HepG2 (cell line): ENCODE measurements around the gene VSTM4. TPM values are rescaled to one million over a fixed set of nuclear protein-coding genes. Genes with fewer than 3 reads are reported as not detected.

Experiments
- ATAC-seq: fragments of 200-7000 bp; cut with Tn5 transposase; 3 replicates; pipeline ENCODE4 v1.9.1; 2020; ENCODE audit warnings: mild to moderate bottlenecking, moderate library complexity
- BruUV-seq: library from RNA; stranded (reverse); fragments of 400-500 nt; replicated peaks from 2 replicates; lab custom pipeline; 2021; lab: Mats Ljungman, UMichigan
- CTCF ChIA-PET: fragments of 300-600 bp; formaldehyde crosslinking; extraction: SDS; loops from one replicate; lab custom pipeline; 2021; ENCODE audit warnings: low total read pairs, inconsistent platforms, low intra/inter-chr PET ratio; lab: Yijun Ruan, JAX
- POLR2A ChIA-PET: fragments of 350-600 bp; sonication (Branson Sonifier 250); formaldehyde crosslinking; loops from one replicate; lab custom pipeline; 2020; ENCODE audit warnings: antibody characterized with exemption, inconsistent platforms; lab: Yijun Ruan, JAX
- DNase-seq: peaks from one replicate; pipeline ENCODE4 v3.0.0-alpha.2; 2015; ENCODE audit warnings: low spot score
- FAIRE-seq: peaks from 3 replicates; lab custom pipeline; 2011; peaks lifted over from hg19 to GRCh38; lab: Jason Lieb, UNC
- H2AFZ ChIP-seq: one replicate; pipeline ENCODE4 v1.6.1; 2011; ENCODE audit warnings: low read length, inconsistent platforms
- H3K27ac ChIP-seq: fragments of 300-600 bp; 3 replicates; pipeline ENCODE4 v1.8.0; 2011; ENCODE audit warnings: mixed run types, mild to moderate bottlenecking, mixed read lengths, low read length, inconsistent platforms; ENCODE audit not compliant: insufficient read depth; ENCODE audit errors: extremely low read length
- H3K27me3 ChIP-seq, 2 experiments: fragments of 200-600 bp in 1 of 2; 2 replicates in 1 of 2; 3 replicates in 1 of 2; pipeline versions ENCODE4 v1.6.0 to v1.8.0; 2011; ENCODE audit warnings: low read length in 2 of 2, mild to moderate bottlenecking in 2 of 2, moderate library complexity in 2 of 2, inconsistent platforms in 1 of 2; ENCODE audit not compliant: insufficient read depth in 2 of 2, control insufficient read depth in 1 of 2
- H3K36me3 ChIP-seq, 2 experiments: fragments of 200-600 bp in 1 of 2; replicated peaks in 1 of 2; 2 replicates in 1 of 2; 3 replicates in 1 of 2; pipeline versions ENCODE4 v1.5.1 to v1.8.0; 2011; ENCODE audit warnings: low read length in 2 of 2, inconsistent platforms in 1 of 2; ENCODE audit not compliant: insufficient read depth in 2 of 2, control insufficient read depth in 1 of 2
- H3K4me1 ChIP-seq: 2 replicates; pipeline ENCODE4 v1.5.1; 2012; ENCODE audit warnings: low read length, inconsistent platforms; ENCODE audit not compliant: insufficient read depth
- H3K4me2 ChIP-seq: 2 replicates; pipeline ENCODE4 v1.6.0; 2011; ENCODE audit warnings: low read depth, low read length, inconsistent platforms
- H3K4me3 ChIP-seq, 3 experiments: fragments of 200-600 bp in 1 of 3; sonication (generic), shearing (Covaris generic) in 1 of 3; replicated peaks in 1 of 3; 2 replicates each; pipeline ENCODE4 v1.5.1; 2011 to 2016; ENCODE audit warnings: low read length in 3 of 3, inconsistent platforms in 2 of 3, low read depth in 2 of 3, mild to moderate bottlenecking in 2 of 3, control low read depth in 1 of 3, mixed read lengths in 1 of 3; ENCODE audit not compliant: insufficient read depth in 1 of 3
- H3K79me2 ChIP-seq: one replicate; pipeline ENCODE4 v1.6.1; 2011; ENCODE audit warnings: low read length, inconsistent platforms; ENCODE audit not compliant: insufficient read depth
- H3K9ac ChIP-seq: 2 replicates; pipeline ENCODE4 v1.6.0; 2011; ENCODE audit warnings: mild to moderate bottlenecking, low read depth, low read length, inconsistent platforms; ENCODE audit not compliant: insufficient read depth
- H3K9me3 ChIP-seq: 2 replicates; pipeline ENCODE4 v1.5.1; 2012; ENCODE audit warnings: mild to moderate bottlenecking, low read length
- H4K20me1 ChIP-seq: 2 replicates; pipeline ENCODE4 v1.6.0; 2011; ENCODE audit warnings: inconsistent platforms, mild to moderate bottlenecking, low read length, moderate library complexity; ENCODE audit not compliant: insufficient read depth
- MAFK ChIP-seq, 2 experiments: IDR thresholded peaks in 1 of 2; conservative IDR thresholded peaks in 1 of 2; 2 replicates each; pipeline ENCODE4 v1.6.1; 2011; ENCODE audit warnings: improper control_type of control experiment in 2 of 2, low read length in 2 of 2
- MTF1 ChIP-seq: sonication (generic); formaldehyde crosslinking; IDR thresholded peaks from 2 replicates; pipeline ENCODE4 v1.5.0; 2020; ENCODE audit warnings: missing genetic modification reagents
- NR0B2 ChIP-seq: sonication (generic); formaldehyde crosslinking; IDR thresholded peaks from 2 replicates; pipeline ENCODE4 v1.4.0; 2020; ENCODE audit warnings: mild to moderate bottlenecking, missing genetic modification reagents
- ZBTB7B ChIP-seq: sonication (generic); formaldehyde crosslinking; IDR thresholded peaks from 2 replicates; pipeline ENCODE4 v1.4.0; 2020; ENCODE audit warnings: missing genetic modification reagents
- ZSCAN29 ChIP-seq: sonication (generic); formaldehyde crosslinking; conservative IDR thresholded peaks from 2 replicates; pipeline ENCODE4 v1.4.0; 2020; ENCODE audit warnings: mild to moderate bottlenecking, missing genetic modification reagents
- WGBS: methylation state at CpG from one replicate; pipeline ENCODE4 v1.1.6; 2017; ENCODE audit warnings: low lambda C conversion rate; 5-methylcytosine and 5-hydroxymethylcytosine counted together
- in situ Hi-C: cut with HindIII; loops from 2 replicates; pipeline ENCODE4 v1.10.0; 2017; ENCODE audit warnings: low pct_unique_long_range_greater_than_20kb; ENCODE audit not compliant: extremely low pct_ligation_motif_present
- intact Hi-C: fragments of 100-400 bp; cut with micrococcal nuclease; formaldehyde crosslinking; loops from one replicate; pipeline ENCODE4 v1.10.0; 2022; ENCODE audit not compliant: unreplicated experiment
- polyA plus RNA-seq, 8 experiments: library from polyadenylated mRNA; depleted of rRNA in 3 of 8; stranded (reverse) in 7 of 8; unstranded in 1 of 8; fragments of >200 nt; fragmentation: Illumina TruSeq in 4 of 8; extraction: Trizol in 4 of 8; gene quantifications; 2 replicates each; pipeline versions ENCODE4 v1.2.1 to v1.2.3, GENCODE V29; 2011 to 2016; ENCODE audit warnings: low read depth in 4 of 8, missing spikeins in 1 of 8, mixed read lengths in 1 of 8; ENCODE audit not compliant: insufficient read depth in 1 of 8
- total RNA-seq, 5 experiments: library from RNA; depleted of rRNA; stranded (reverse); fragments of >200 nt; fragmentation: Illumina TruSeq; extraction: Trizol; gene quantifications; 2 replicates each; pipeline ENCODE4 v1.2.3, GENCODE V29; 2016; ENCODE audit warnings: low read depth in 1 of 5

The VSTM4 gene
- total and polyA plus RNA-seq, 2 of the 13 experiments (the other 11 are each of a cell fraction or from before 2014, with no cell fraction given) = not detected

- no peak for TF ChIP-seq ZSCAN29
- TF ChIP-seq NR0B2 = no peak
Observed at GRCh38 chr10:49118430-49119074, 3.2 kb upstream of the VSTM4 start (continued).

- H3K36me3 ChIP-seq = no peaks in the 10 kb centered on the region
- FAIRE-seq (no peak), ATAC-seq (no peak)
- no TSS peak for BruUV-seq
- intact Hi-C loops = no loop called here
- no peak overlapping the region for H3K4me3 ChIP-seq
- H3K4me1 ChIP-seq = no peaks in the 10 kb centered on the region
- H3K9ac ChIP-seq = no peak overlapping the region
- H2AFZ ChIP-seq = no peak overlapping the region
- peaks cover 0 to 8% of the 10 kb centered on the region in 2 experiments; a peak in 2 of 5 replicates for H3K27me3 ChIP-seq
- no peaks in the 10 kb centered on the region for H4K20me1 ChIP-seq
- TF ChIP-seq MAFK (conservative IDR thresholded peaks at IDR 0.05 in 1 of 2, IDR thresholded peaks at IDR 0.05 in 1 of 2; ENCODE audit: low read length in 2 of 2) (peak in 1 of 2 experiments; percentile 26; a peak in 1 of 4 replicates), MTF1 (CRISPR knock-in tag) (no peak), ZBTB7B (CRISPR knock-in tag) (no peak)
- TF ChIP-seq, all 625 proteins: peak for 1
- DNase-seq = no peak
- POLR2A ChIA-PET = no interaction called here
- H3K9me3 ChIP-seq = no peaks in the 10 kb centered on the region
- 34% methylated on average over 4 of the region's 4 CpGs for WGBS
- H3K4me2 ChIP-seq = no peak overlapping the region
- CTCF ChIA-PET = no interaction called here
- no peak overlapping the region for H3K27ac ChIP-seq
- in situ Hi-C loops = no loop called here
- H3K79me2 ChIP-seq = no peaks in the 10 kb centered on the region
Observed at GRCh38 chr10:49117376-49118070, 2.2 kb upstream of the VSTM4 start.
